WI38 (cell line): ENCODE data around the gene SPTBN4.

ENCODE experiments used
- H3K4me3 ChIP-seq: 2 replicates; pipeline ENCODE4 v1.5.1; 2011; ENCODE audit warnings: low read depth, mild to moderate bottlenecking, control low read depth, low read length
- CTCF ChIP-seq: IDR thresholded peaks from 2 replicates; pipeline ENCODE4 v1.5.1; 2012; ENCODE audit warnings: low read depth, mild to moderate bottlenecking, control low read depth, low read length

The SPTBN4 gene

GRCh38 chr19:40596608-40597328 lies 130.0 kb downstream of the SPTBN4 start:
- peak overlapping the region; percentile 69 for H3K4me3 ChIP-seq
- no peak for TF ChIP-seq CTCF

- H3K4me3 ChIP-seq = peak overlapping the region; percentile 69
- no peak for TF ChIP-seq CTCF
Observed at GRCh38 chr19:40597329-40597838, 130.6 kb downstream of the SPTBN4 start.

GRCh38 chr19:40598121-40598917 lies 131.5 kb downstream of the SPTBN4 start:
- TF ChIP-seq CTCF = peak; percentile 92
- peak overlapping the region; percentile 69 for H3K4me3 ChIP-seq

GRCh38 chr19:40598918-40599307 lies 132.1 kb downstream of the SPTBN4 start:
- H3K4me3 ChIP-seq = 0 out of 2 replicates have a peak overlapping the region, but pooled peaks have one; percentile 1
- no peak for TF ChIP-seq CTCF

- TF ChIP-seq CTCF = no peak
- no peak overlapping the region for H3K4me3 ChIP-seq
Observed at GRCh38 chr19:40599331-40599901, 132.6 kb downstream of the SPTBN4 start.

- no peak for TF ChIP-seq CTCF
- H3K4me3 ChIP-seq = no peak overlapping the region
Observed at GRCh38 chr19:40599902-40600569, 133.2 kb downstream of the SPTBN4 start.
